ENCODE data around the gene ASRGL1. TPM values are rescaled to one million over a fixed set of nuclear protein-coding genes. Genes with fewer than 3 reads are reported as not detected.

Gene ASRGL1
- total RNA-seq, 1 experiment from 2014 or later = 31.1 TPM

DNA sequence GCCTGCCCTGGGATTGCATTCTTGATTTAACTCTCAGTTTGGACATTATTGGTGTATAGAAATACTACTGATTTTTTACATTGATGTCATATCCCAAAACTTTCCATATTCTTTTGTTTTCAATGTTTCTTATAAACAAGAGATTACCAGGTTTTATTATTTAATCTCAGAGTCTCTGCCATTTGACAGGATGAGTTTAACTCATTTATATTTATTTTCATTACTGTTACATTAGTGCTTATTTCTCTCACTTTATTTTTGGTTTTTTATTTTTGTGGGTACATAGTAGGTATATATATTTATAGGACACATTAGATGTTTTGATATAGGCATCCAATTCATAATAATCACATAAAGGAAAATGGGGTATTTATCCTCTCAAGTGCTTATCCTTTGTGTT, 29.3 kb upstream of the ASRGL1 start:
- Histone ChIP-seq H2BK5ac (ENCODE audit: insufficient read length, low read length) (no peak overlapping the region), H2AK5ac (ENCODE audit: insufficient read length, low read length) (no peak overlapping the region), H3K9me3 (ENCODE audit: control insufficient read depth, low read depth, low read length) (no peaks in the 10 kb centered on the region), H2BK12ac (ENCODE audit: insufficient read length, low read depth, low read length) (no peak overlapping the region), H3K9ac (ENCODE audit: extremely low read depth, insufficient read length, low read length) (no peak overlapping the region), H3K14ac (ENCODE audit: insufficient read depth, low read length) (no peak overlapping the region), H2BK15ac (ENCODE audit: low read depth, low read length) (no peak overlapping the region), H2BK20ac (ENCODE audit: low read depth, low read length, poor library complexity, severe bottlenecking) (no peak overlapping the region), H3T11ph (ENCODE audit: low read length) (no peak overlapping the region), H3K4ac (ENCODE audit: low read depth, low read length) (no peak overlapping the region), H4K8ac (replicated peaks; ENCODE audit: insufficient read length, low read depth, low read length) (no peak overlapping the region), H3K27ac (ENCODE audit: insufficient read length, low read depth, low read length) (no peak overlapping the region), H3K79me2 (ENCODE audit: insufficient read depth, low read length) (no peaks in the 10 kb centered on the region), H2BK120ac (ENCODE audit: low read depth, low read length, poor library complexity, severe bottlenecking) (no peak overlapping the region), H4K20me1 (ENCODE audit: control insufficient read depth, insufficient read depth, insufficient read length) (no peaks in the 10 kb centered on the region), H2AFZ (ENCODE audit: low read length) (no peak overlapping the region), H3K18ac (ENCODE audit: insufficient read length, low read depth, low read length) (no peak overlapping the region), H4K5ac (ENCODE audit: insufficient read length, low read depth, low read length) (no peak overlapping the region), H3K23ac (ENCODE audit: insufficient read length, low read depth, low read length) (no peak overlapping the region), H3K56ac (ENCODE audit: insufficient read length, low read depth, low read length) (no peak overlapping the region), H3K23me2 (ENCODE audit: insufficient read length, low read depth, low read length, poor library complexity, severe bottlenecking) (no peaks in the 10 kb centered on the region), H3K27me3 (ENCODE audit: insufficient read depth, low read length) (no peaks in the 10 kb centered on the region), H3K4me2 (ENCODE audit: insufficient read depth, insufficient read length, low read length) (no peak overlapping the region), H4K91ac (ENCODE audit: insufficient read length, low read depth, low read length) (no peak overlapping the region), H3K79me1 (ENCODE audit: insufficient read depth, low read depth, low read length, poor library complexity, severe bottlenecking) (no peaks in the 10 kb centered on the region), H3K4me1 (ENCODE audit: insufficient read depth, low read length) (no peaks in the 10 kb centered on the region)
- Mint-ChIP-seq H3K4me3 (no peak overlapping the region), H3K27ac (no peak overlapping the region), H3K36me3 (ENCODE audit: insufficient read depth in 1 of 3, low read depth in 3 of 3) (no peaks in the 10 kb centered on the region), H3K9me3 (peaks cover 7 to 17% of the 10 kb centered on the region in 2 experiments), H3K27me3 (ENCODE audit: low read depth) (peaks cover 13% of the 10 kb centered on the region), H3K4me1 (peaks cover 0 to 4% of the 10 kb centered on the region in 2 experiments; a peak in 2 of 4 replicates)
- no peak for DNase-seq
- TF ChIP-seq, protein P1, sequence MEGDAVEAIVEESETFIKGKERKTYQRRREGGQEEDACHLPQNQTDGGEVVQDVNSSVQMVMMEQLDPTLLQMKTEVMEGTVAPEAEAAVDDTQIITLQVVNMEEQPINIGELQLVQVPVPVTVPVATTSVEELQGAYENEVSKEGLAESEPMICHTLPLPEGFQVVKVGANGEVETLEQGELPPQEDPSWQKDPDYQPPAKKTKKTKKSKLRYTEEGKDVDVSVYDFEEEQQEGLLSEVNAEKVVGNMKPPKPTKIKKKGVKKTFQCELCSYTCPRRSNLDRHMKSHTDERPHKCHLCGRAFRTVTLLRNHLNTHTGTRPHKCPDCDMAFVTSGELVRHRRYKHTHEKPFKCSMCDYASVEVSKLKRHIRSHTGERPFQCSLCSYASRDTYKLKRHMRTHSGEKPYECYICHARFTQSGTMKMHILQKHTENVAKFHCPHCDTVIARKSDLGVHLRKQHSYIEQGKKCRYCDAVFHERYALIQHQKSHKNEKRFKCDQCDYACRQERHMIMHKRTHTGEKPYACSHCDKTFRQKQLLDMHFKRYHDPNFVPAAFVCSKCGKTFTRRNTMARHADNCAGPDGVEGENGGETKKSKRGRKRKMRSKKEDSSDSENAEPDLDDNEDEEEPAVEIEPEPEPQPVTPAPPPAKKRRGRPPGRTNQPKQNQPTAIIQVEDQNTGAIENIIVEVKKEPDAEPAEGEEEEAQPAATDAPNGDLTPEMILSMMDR (conservative IDR thresholded peaks at IDR 0.05) = no peak
